Keratinocyte (primary cell): ENCODE measurements around the gene GASK1A. TPM values are rescaled to one million over a fixed set of nuclear protein-coding genes. Genes with fewer than 3 reads are reported as not detected.

ENCODE experiments used
- DNase-seq: peaks from one replicate; pipeline ENCODE4 v3.0.0-alpha.2; 2011; ENCODE audit warnings: low read depth, missing footprints, low spot score
- FAIRE-seq: peaks from 2 replicates; lab custom pipeline; 2011; peaks lifted over from hg19 to GRCh38; lab: Jason Lieb, UNC
- H2AFZ ChIP-seq: 2 replicates; pipeline ENCODE4 v1.6.0; 2012; ENCODE audit warnings: low read length, control low read depth, inconsistent platforms; ENCODE audit not compliant: control insufficient read depth
- H3K27ac ChIP-seq: 2 replicates; pipeline ENCODE4 v1.5.1; 2011; ENCODE audit warnings: low read length; ENCODE audit not compliant: control insufficient read depth, insufficient read depth
- H3K27me3 ChIP-seq: 3 replicates; pipeline ENCODE4 v1.6.0; 2011; ENCODE audit warnings: low read length; ENCODE audit not compliant: control insufficient read depth, insufficient read depth; ENCODE audit errors: extremely low read depth
- H3K36me3 ChIP-seq, 2 experiments: 2 replicates in 1 of 2; 3 replicates in 1 of 2; pipeline ENCODE4 v1.5.1; 2011; ENCODE audit warnings: low read length in 2 of 2, mild to moderate bottlenecking in 1 of 2; ENCODE audit not compliant: control insufficient read depth in 2 of 2, insufficient read depth in 2 of 2; ENCODE audit errors: extremely low read depth in 1 of 2
- H3K4me1 ChIP-seq: 3 replicates; pipeline ENCODE4 v1.5.1; 2011; ENCODE audit warnings: low read length; ENCODE audit not compliant: control insufficient read depth, insufficient read depth; ENCODE audit errors: extremely low read depth
- H3K4me2 ChIP-seq: 3 replicates; pipeline ENCODE4 v1.6.0; 2011; ENCODE audit warnings: low read depth, low read length; ENCODE audit not compliant: control insufficient read depth, insufficient read depth; ENCODE audit errors: extremely low read depth
- H3K4me3 ChIP-seq, 3 experiments: fragments of 200-600 bp in 1 of 3; sonication (generic) in 1 of 3; 2 replicates in 2 of 3; 3 replicates in 1 of 3; pipeline ENCODE4 v1.5.1; 2011 to 2016; ENCODE audit warnings: low read length in 3 of 3, mild to moderate bottlenecking in 3 of 3, control low read depth in 2 of 3, inconsistent platforms in 1 of 3, low read depth in 1 of 3, mixed read lengths in 1 of 3, mixed run types in 1 of 3, moderate library complexity in 1 of 3; ENCODE audit not compliant: control insufficient read depth in 2 of 3, insufficient read depth in 2 of 3; ENCODE audit errors: extremely low read depth in 1 of 3
- H3K79me2 ChIP-seq: 2 replicates; pipeline ENCODE4 v1.6.0; 2012; ENCODE audit warnings: low read length; ENCODE audit not compliant: control insufficient read depth, insufficient read depth
- H3K9ac ChIP-seq: 3 replicates; pipeline ENCODE4 v1.6.0; 2011; ENCODE audit warnings: low read length; ENCODE audit not compliant: control insufficient read depth, insufficient read depth; ENCODE audit errors: extremely low read depth
- H3K9me1 ChIP-seq: 3 replicates; pipeline ENCODE4 v1.6.0; 2011; ENCODE audit warnings: low read length; ENCODE audit not compliant: control insufficient read depth, insufficient read depth; ENCODE audit errors: extremely low read depth
- H3K9me3 ChIP-seq: 2 replicates; pipeline ENCODE4 v1.5.1; 2012; ENCODE audit warnings: low read depth, low read length; ENCODE audit not compliant: control insufficient read depth
- H4K20me1 ChIP-seq: 3 replicates; pipeline ENCODE4 v1.6.0; 2011; ENCODE audit warnings: low read length; ENCODE audit not compliant: control insufficient read depth, insufficient read depth; ENCODE audit errors: extremely low read depth
- CTCF ChIP-seq, 3 experiments: IDR thresholded peaks in 1 of 3; conservative IDR thresholded peaks in 1 of 3; optimal IDR thresholded peaks in 1 of 3; 2 replicates in 2 of 3; 3 replicates in 1 of 3; pipeline versions ENCODE3 to v1.5.1; 2011; ENCODE audit warnings: low read length in 3 of 3, mild to moderate bottlenecking in 3 of 3, moderate library complexity in 2 of 3, control low read depth in 1 of 3, inconsistent platforms in 1 of 3; ENCODE audit not compliant: insufficient read depth in 2 of 3; ENCODE audit errors: extremely low read depth in 1 of 3
- EZH2 ChIP-seq: IDR thresholded peaks from one replicate; pipeline ENCODE4 v1.6.1; 2012; ENCODE audit warnings: inconsistent platforms, mild to moderate bottlenecking, low read length, moderate library complexity
- dilution Hi-C: fragments of 300-500 bp; cut with MboI; formaldehyde crosslinking; loops from one replicate; pipeline ENCODE4 v1.7.0; 2020; ENCODE audit warnings: low sequenced_read_pairs; ENCODE audit not compliant: extremely low pct_ligation_motif_present
- polyA plus RNA-seq, 5 experiments: library from polyadenylated mRNA; depleted of rRNA in 3 of 5; stranded (reverse) in 3 of 5; stranded (forward) in 1 of 5; unstranded in 1 of 5; fragments of >200 nt; gene quantifications; 1 replicate in 1 of 5; 2 replicates in 3 of 5; 3 replicates in 1 of 5; pipeline versions ENCODE4 v1.2.1 to v1.2.3, GENCODE V29; 2011 to 2012; ENCODE audit warnings: missing spikeins in 2 of 5, low read depth in 1 of 5, low replicate concordance in 1 of 5

GASK1A gene
- polyA plus RNA-seq, 1 donor (not counting 4 experiments of a cell fraction or from before 2014, with no cell fraction given): 0.30 TPM

GRCh38 chr3:43079536-43080332 is 100.6 kb downstream of the GASK1A start:
- Histone ChIP-seq H3K27ac (no peak overlapping the region), H3K9ac (no peak overlapping the region), H3K4me1 (no peaks in the 10 kb centered on the region), H3K4me3 (no peak overlapping the region), H3K4me2 (no peak overlapping the region), H2AFZ (no peak overlapping the region), H3K9me1 (no peaks in the 10 kb centered on the region), H3K9me3 (no peaks in the 10 kb centered on the region), H3K36me3 (peaks cover 0 to 7% of the 10 kb centered on the region in 2 experiments), H3K79me2 (no peaks in the 10 kb centered on the region), H3K27me3 (no peaks in the 10 kb centered on the region), H4K20me1 (no peaks in the 10 kb centered on the region)
- DNase-seq (no peak), FAIRE-seq (no peak)
- dilution Hi-C loops: no loop called here
- TF ChIP-seq CTCF (optimal IDR thresholded peaks at IDR 0.05 in 1 of 3, IDR thresholded peaks at IDR 0.05 in 1 of 3, conservative IDR thresholded peaks at IDR 0.05 in 1 of 3; ENCODE audit: extremely low read depth in 1 of 3, insufficient read depth in 2 of 3, low read length in 3 of 3) (no peak), EZH2 (no peak)

GRCh38 chr3:43080726-43081568 is 101.8 kb downstream of the GASK1A start:
- Histone ChIP-seq H3K4me1 (no peaks in the 10 kb centered on the region), H2AFZ (no peak overlapping the region), H3K27ac (no peak overlapping the region), H3K9me1 (no peaks in the 10 kb centered on the region), H4K20me1 (no peaks in the 10 kb centered on the region), H3K4me3 (no peak overlapping the region), H3K27me3 (no peaks in the 10 kb centered on the region), H3K79me2 (no peaks in the 10 kb centered on the region), H3K36me3 (peaks cover 0 to 7% of the 10 kb centered on the region in 2 experiments), H3K9me3 (no peaks in the 10 kb centered on the region), H3K4me2 (no peak overlapping the region), H3K9ac (no peak overlapping the region)
- dilution Hi-C loops: no loop called here
- no peak for DNase-seq
- no peak for FAIRE-seq
- TF ChIP-seq EZH2 (no peak), CTCF (optimal IDR thresholded peaks at IDR 0.05 in 1 of 3, IDR thresholded peaks at IDR 0.05 in 1 of 3, conservative IDR thresholded peaks at IDR 0.05 in 1 of 3; ENCODE audit: extremely low read depth in 1 of 3, insufficient read depth in 2 of 3, low read length in 3 of 3) (no peak)
